Hypothalamus (tissue), 51 donors: ENCODE results near the gene SLC35G6.
"Not testable (repeated sequence)": the region's sequence is repeated elsewhere in the genome, so short reads cannot be mapped to it uniquely, and the experiment has no call there.

Experiments
- DNase-seq, 51 donors: peaks; one replicate each; lab custom pipeline; 2025; lab: John Stamatoyannopoulos, UW

The SLC35G6 gene

DNA sequence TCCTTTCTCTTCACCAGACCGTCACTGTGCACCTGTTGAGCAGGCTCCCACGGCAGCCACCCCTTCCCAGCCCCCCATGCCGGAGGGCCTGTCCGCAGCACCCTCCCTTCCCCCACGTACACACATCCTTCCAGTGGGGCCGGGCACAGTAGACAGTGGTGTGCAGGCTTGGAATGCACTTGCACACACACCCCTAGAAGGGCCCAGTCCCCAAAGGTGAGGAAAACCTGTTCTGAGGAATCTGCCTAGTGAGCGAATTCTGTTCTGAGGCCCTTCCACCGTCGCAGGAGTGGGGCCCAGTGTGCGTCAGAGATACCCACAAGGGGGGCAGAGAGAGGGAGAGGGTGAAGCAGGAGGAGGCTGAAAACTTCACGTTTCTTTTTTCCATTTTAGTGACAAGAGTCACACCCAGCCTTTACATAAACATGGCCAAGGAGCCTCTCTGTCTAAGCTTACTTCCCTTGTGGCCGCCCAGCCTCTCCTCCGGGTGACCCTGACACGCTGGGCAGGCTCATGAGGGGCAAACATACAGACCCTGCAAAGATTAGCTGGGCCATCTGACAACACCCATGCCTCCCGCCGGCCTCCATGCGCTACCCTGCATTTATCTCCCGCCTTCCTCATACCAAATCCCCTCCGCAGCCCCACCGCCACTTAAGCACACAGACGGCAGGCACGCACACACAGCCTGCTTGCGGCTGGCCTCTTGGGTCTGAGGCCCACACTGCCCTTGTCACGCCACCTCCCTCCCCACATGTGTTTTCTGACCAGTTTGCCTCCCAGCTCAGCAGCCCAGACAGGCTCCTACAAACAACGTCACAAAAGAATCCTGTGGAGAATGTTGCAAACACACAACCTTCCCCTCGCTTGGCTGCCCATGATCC lies 3.6 kb upstream of the SLC35G6 start:
- DNase-seq = peak in 23 of 51 donors; percentile 6 to 59 (median 42)

- peak in 41 of 51 donors; percentile 12 to 79 (median 57) for DNase-seq
These were observed 2.7 kb upstream of the SLC35G6 start for GRCh38 chr17:7478276-7479212.

GRCh38 chr17:7479213-7480088 lies 1.8 kb upstream of the SLC35G6 start, which contains the start of gene ZBTB4:
ZBTB4 (minus strand) TSS chr17:7479631; CDS start chr17:7466801, 12,830 bp downstream.
- DNase-seq = peak in 41 of 51 donors; percentile 27 to 82 (median 58)

DNA sequence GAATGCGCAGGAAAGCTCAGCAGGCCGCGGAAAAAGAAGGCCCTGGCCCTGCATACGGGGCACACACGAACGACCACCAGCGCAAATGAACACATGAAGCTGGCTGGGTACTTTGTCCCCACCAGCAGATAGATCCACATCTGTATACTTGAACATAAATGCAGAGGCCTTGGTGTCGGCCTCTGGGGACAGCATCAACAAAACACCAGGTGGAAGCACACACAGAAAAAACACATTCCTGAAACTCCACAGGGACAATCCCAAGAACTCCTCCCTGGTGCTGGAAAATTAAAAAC lies 1.2 kb upstream of the SLC35G6 start:
- no peak for DNase-seq

GRCh38 chr17:7481842-7482741 lies 846 bp downstream of the SLC35G6 start:
- DNase-seq = not testable (repeated sequence)

DNA sequence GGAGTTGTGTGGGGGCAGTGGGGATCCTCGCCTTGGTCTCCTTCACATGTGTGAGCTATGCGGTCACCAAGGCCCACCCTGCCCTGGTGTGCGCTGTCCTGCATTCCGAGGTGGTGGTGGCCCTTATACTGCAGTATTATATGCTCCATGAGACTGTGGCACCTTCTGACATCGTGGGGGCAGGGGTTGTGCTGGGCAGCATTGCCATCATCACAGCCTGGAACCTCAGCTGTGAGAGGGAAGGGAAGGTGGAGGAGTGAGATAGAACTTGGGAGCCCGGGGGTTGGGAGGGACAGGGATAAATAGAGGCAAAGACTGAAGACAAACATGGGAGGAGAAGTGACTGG lies 1.5 kb downstream of the SLC35G6 start:
- not testable (repeated sequence) for DNase-seq

GRCh38 chr17:7483255-7484066 lies 2.2 kb downstream of the SLC35G6 start:
- peak; percentile 78 to 100 (median 95) for DNase-seq

- peak; percentile 87 to 100 (median 97) for DNase-seq
These were observed 3.0 kb downstream of the SLC35G6 start, which contains the start of gene POLR2A for GRCh38 chr17:7484067-7484918. POLR2A (plus strand) TSS chr17:7484366.

DNA sequence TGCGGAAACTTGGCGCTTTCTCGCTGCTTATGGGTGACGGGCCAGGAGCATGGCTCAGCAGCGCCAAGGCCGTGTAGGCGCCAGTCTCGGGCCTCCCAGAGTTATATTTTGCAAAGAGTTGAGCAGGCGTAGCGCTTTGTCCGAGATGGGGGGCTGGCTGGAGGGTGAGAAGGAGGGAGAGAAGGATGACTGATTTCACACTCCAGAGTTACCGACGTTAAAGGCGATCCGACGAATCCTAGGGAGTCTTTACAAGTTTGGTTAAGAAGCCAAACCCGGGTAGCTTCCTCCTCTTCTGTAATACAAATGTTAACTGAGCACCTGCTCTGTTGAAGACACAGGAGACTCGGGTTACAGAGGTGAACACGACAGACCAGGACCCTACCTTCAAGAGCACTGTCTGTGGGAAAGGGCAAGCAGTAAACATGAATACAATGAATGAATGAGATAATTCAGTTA lies 3.7 kb downstream of the SLC35G6 start:
- DNase-seq = no peak

DNA sequence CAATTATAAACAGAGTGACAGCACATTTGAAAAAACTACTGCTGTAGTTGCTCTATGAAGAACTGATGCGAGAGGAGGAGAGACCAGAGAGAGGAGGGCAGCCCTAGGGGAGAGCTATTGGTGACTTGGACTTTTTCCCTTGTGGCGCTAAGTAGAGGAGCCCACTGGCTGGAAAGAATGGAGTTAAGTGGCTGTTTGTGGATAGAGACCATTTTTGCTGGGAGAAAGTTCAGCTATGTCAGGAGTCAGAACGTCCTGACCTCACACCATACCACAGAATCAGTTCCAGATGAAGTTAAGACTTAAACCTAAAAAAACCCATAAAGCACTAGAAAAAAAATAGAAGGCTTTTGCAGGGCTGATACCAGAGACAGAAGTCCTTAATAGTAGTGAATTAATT lies 4.9 kb downstream of the SLC35G6 start:
- no peak for DNase-seq

GRCh38 chr17:7490144-7490543 lies 8.9 kb downstream of the SLC35G6 start:
- DNase-seq = no peak

GRCh38 chr17:7491583-7491982 lies 10.3 kb downstream of the SLC35G6 start:
- no peak for DNase-seq

GRCh38 chr17:7493941-7494340 lies 12.7 kb downstream of the SLC35G6 start:
- no peak for DNase-seq

- DNase-seq = no peak
These were observed 14.7 kb downstream of the SLC35G6 start for GRCh38 chr17:7495906-7496434.

- no peak for DNase-seq
These were observed 15.4 kb downstream of the SLC35G6 start for GRCh38 chr17:7496470-7497183.

GRCh38 chr17:7497228-7497627 lies 16.0 kb downstream of the SLC35G6 start:
- DNase-seq = no peak
